ENCODE results near the gene CCDC177. TPM values are rescaled to one million over a fixed set of nuclear protein-coding genes. Genes with fewer than 3 reads are reported as not detected.

CCDC177 gene
- total and polyA plus RNA-seq, 12 donors: 0.03 TPM; not detected in 11

DNA sequence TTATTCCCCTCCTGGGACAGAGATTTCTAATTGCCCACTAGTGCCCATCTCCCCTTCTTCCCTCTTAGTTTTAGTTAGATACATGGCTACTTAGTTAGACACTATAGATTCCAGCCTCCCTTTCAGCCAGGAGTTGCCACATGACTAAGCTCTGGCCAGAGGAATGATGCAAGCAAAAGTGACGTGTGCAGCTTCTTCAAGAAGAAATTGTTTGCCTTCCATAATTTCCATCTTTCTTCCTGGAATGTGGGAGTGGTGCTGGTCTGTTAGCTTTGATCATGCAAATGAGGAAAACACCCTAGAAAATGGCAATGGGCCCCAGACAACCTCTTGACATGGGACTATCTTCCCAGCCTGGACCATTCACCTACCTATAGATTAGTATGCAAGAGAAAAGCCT, 21.4 kb downstream of the CCDC177 start:
- Histone ChIP-seq H3K36me3 (no peaks in the 10 kb centered on the region), H3K27me3 (peaks cover 0 to 70% (median 48%) of the 10 kb centered on the region in 7 donors), H3K27ac (no peak overlapping the region), H3K4me1 (peaks cover 0 to under 1% (median 0%) of the 10 kb centered on the region in 9 donors), H3K9me3 (no peaks in the 10 kb centered on the region), H3K4me3 (no peak overlapping the region)
- intact Hi-C loops (cut with DNase I): no loop called here
- TF ChIP-seq, protein P1, sequence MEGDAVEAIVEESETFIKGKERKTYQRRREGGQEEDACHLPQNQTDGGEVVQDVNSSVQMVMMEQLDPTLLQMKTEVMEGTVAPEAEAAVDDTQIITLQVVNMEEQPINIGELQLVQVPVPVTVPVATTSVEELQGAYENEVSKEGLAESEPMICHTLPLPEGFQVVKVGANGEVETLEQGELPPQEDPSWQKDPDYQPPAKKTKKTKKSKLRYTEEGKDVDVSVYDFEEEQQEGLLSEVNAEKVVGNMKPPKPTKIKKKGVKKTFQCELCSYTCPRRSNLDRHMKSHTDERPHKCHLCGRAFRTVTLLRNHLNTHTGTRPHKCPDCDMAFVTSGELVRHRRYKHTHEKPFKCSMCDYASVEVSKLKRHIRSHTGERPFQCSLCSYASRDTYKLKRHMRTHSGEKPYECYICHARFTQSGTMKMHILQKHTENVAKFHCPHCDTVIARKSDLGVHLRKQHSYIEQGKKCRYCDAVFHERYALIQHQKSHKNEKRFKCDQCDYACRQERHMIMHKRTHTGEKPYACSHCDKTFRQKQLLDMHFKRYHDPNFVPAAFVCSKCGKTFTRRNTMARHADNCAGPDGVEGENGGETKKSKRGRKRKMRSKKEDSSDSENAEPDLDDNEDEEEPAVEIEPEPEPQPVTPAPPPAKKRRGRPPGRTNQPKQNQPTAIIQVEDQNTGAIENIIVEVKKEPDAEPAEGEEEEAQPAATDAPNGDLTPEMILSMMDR (IDR thresholded peaks at IDR 0.05): no peak
- DNase-seq (no peak), ATAC-seq (no peak)
- WGBS, 2 donors: 45 to 64% methylated on average over 1 of the region's 1 CpG

DNA sequence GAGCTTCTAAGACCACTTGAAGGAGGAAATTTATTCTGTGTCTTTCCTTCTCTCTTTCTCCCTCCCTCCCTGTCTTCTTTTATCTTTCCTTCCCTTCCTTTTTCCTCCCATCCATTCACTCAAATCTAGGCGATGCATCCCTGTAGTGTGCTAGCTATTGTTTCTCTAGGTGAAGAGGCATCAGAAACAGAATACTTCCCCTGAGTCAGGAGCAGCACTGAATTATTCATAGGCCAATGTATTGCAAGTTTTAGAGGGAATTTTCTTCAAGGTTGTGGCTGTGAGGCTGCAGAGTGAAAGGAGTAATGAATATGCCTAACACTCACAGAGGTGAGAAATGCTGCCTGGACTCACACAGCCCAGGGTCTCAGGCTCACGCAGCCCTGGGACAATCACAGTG, 23.2 kb downstream of the CCDC177 start:
- H3K36me3 ChIP-seq: no peaks in the 10 kb centered on the region
- no peak overlapping the region for H3K27ac ChIP-seq
- ATAC-seq: no peak
- WGBS, 2 donors: 55 to 69% methylated on average over 2 of the region's 2 CpGs
- H3K4me1 ChIP-seq: peaks cover 0 to 9% (median 0%) of the 10 kb centered on the region in 9 donors
- H3K9me3 ChIP-seq: no peaks in the 10 kb centered on the region
- H3K4me3 ChIP-seq: no peak overlapping the region
- no peak for DNase-seq
- H3K27me3 ChIP-seq: peaks cover 0 to 77% (median 60%) of the 10 kb centered on the region in 7 donors
- TF ChIP-seq, protein P1 (IDR thresholded peaks at IDR 0.05): no peak
- intact Hi-C loops (cut with DNase I): no loop called here

DNA sequence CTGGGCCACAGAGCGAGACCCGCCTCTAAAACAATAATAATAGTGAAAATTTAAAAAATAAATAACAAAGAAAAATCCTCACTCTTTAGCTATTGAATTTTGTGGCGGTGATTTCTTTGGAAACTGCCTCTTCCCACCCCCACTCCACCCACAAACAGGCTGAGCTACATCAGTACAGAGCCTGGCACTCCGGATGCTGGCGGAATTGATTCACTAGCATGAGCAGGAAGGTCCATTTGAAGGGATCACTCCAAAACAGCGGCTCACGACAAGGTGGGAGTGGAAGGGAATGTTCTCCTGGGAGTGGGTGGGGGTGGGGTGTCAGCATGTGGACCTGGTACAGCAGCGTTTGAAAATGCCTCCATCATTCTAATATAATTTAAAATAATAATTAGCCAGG, 26.1 kb downstream of the CCDC177 start:
- no peaks in the 10 kb centered on the region for H3K36me3 ChIP-seq
- 86 to 90% methylated on average over 8 of the region's 8 CpGs for WGBS, 2 donors
- ATAC-seq: no peak
- no peak overlapping the region for H3K4me3 ChIP-seq
- intact Hi-C loops (cut with DNase I): loop anchor here in 1 of 10 donors (10.0 kb wide), 1 partner anchor 476 kb away; no protein-coding TSS in a partner anchor
- no peak overlapping the region for H3K27ac ChIP-seq
- peaks cover 0 to 78% (median 67%) of the 10 kb centered on the region in 7 donors for H3K27me3 ChIP-seq
- no peaks in the 10 kb centered on the region for H3K9me3 ChIP-seq
- DNase-seq: no peak
- TF ChIP-seq, protein P1 (IDR thresholded peaks at IDR 0.05): no peak
- H3K4me1 ChIP-seq: peaks cover 0 to 16% (median 0%) of the 10 kb centered on the region in 9 donors

DNA sequence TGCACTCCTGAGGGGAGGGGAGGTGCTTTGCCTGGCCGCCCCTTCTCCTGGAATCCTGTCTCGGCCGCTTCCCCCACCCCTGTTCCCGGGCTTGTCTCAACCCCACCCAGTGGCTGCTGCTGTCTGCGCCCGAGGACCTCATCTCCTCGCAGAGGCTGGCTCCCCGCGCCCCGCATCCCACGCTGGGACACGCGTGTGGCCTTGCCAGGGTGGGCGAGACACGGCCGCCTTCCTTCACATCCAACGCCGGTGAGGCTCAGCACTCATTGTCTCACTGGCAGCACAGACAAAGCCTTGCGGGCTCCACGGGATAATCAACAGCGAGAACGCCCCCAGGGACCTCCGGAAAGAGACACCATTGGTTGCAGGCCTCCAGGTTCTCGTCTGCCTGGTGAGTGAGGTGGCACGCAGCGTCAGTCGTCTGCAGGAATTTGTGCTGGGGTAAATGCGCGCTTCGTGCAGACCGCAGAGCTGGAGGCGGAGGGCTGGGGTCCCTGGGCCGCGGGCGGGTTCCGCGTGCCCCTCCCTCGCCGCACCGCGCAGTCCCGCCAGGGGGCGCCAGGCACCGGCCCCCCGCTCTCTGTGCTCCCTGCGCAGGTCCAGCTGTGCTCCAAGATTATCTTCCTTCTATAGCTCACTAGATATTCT, 26.8 kb downstream of the CCDC177 start:
- H3K9me3 ChIP-seq: no peaks in the 10 kb centered on the region
- intact Hi-C loops (cut with DNase I): loop anchor here in 2 of 10 donors (2.0 to 10.0 kb wide), 2 partner anchors 25 to 477 kb away; no protein-coding TSS in a partner anchor
- H3K27ac ChIP-seq: no peak overlapping the region
- TF ChIP-seq, protein P1 (IDR thresholded peaks at IDR 0.05): peak; percentile 22 to 78 (median 56)
- H3K27me3 ChIP-seq: peaks cover 0 to 73% (median 59%) of the 10 kb centered on the region in 7 donors
- WGBS, 2 donors: 4 to 6% methylated on average over 46 of the region's 46 CpGs
- peak in 3 of 8 donors; percentile 30 to 46 (median 41) for ATAC-seq
- H3K4me3 ChIP-seq: peak overlapping the region in 6 of 10 donors; percentile 2 to 18 (median 5)
- H3K36me3 ChIP-seq: no peaks in the 10 kb centered on the region
- H3K4me1 ChIP-seq: peaks cover 0 to 20% (median 0%) of the 10 kb centered on the region in 9 donors
- DNase-seq: no peak
